ENCODE data around the gene UNG.
"Not testable (repeated sequence)": the region's sequence is repeated elsewhere in the genome, so short reads cannot be mapped to it uniquely, and the experiment has no call there.

Gene UNG

GRCh38 chr12:109124878-109125648 lies 27.7 kb downstream of the UNG start:
- no peak for DNase-seq

- DNase-seq: no peak
These were observed 28.4 kb downstream of the UNG start for GRCh38 chr12:109125791-109126190.

- no peak for DNase-seq
These were observed 29.4 kb downstream of the UNG start for GRCh38 chr12:109126784-109127183.

GRCh38 chr12:109127533-109128242 lies 30.3 kb downstream of the UNG start:
- DNase-seq: no peak

GRCh38 chr12:109130297-109131153 lies 33.1 kb downstream of the UNG start:
- no peak for DNase-seq

GRCh38 chr12:109131154-109132050 lies 34.0 kb downstream of the UNG start:
- DNase-seq: no peak

- no peak for DNase-seq
These were observed 37.0 kb downstream of the UNG start for GRCh38 chr12:109134186-109134917.

GRCh38 chr12:109137055-109137454 lies 39.7 kb downstream of the UNG start:
- DNase-seq: no peak

GRCh38 chr12:109139360-109139759 lies 42.0 kb downstream of the UNG start:
- no peak for DNase-seq

- no peak for DNase-seq
These were observed 42.4 kb downstream of the UNG start for GRCh38 chr12:109139791-109140190.

GRCh38 chr12:109140560-109140959 lies 43.2 kb downstream of the UNG start:
- DNase-seq: no peak

GRCh38 chr12:109144224-109144623 lies 46.8 kb downstream of the UNG start:
- no peak for DNase-seq

- DNase-seq: not testable (repeated sequence)
These were observed 49.7 kb downstream of the UNG start for GRCh38 chr12:109147126-109147525.

GRCh38 chr12:109147954-109148353 lies 50.6 kb downstream of the UNG start:
- DNase-seq: no peak

GRCh38 chr12:109150124-109150640 lies 52.8 kb downstream of the UNG start:
- DNase-seq: no peak

GRCh38 chr12:109151457-109151856 lies 54.1 kb downstream of the UNG start:
- DNase-seq: no peak

- no peak for DNase-seq
These were observed 56.5 kb downstream of the UNG start for GRCh38 chr12:109153821-109154441.

- peak; percentile 86 for DNase-seq
These were observed 57.3 kb downstream of the UNG start for GRCh38 chr12:109154451-109155438.

GRCh38 chr12:109156036-109156435 lies 58.6 kb downstream of the UNG start:
- DNase-seq: no peak

- no peak for DNase-seq
These were observed 59.2 kb downstream of the UNG start for GRCh38 chr12:109156586-109156985.
